HCT116 (cell line): ENCODE data around the gene C2orf76. TPM values are rescaled to one million over a fixed set of nuclear protein-coding genes. Genes with fewer than 3 reads are reported as not detected.

Source experiments
- ATAC-seq: fragments of 200-7000 bp; cut with Tn5 transposase; 2 replicates; pipeline ENCODE4 v1.9.1; 2020; ENCODE audit warnings: mild to moderate bottlenecking, moderate library complexity
- BruUV-seq: library from RNA; stranded (reverse); fragments of 400-500 nt; replicated peaks from 2 replicates; lab custom pipeline; 2021; lab: Mats Ljungman, UMichigan
- CTCF ChIA-PET: fragments of 300-600 bp; sonication (Branson Sonifier 250); formaldehyde crosslinking; loops from one replicate; lab custom pipeline; 2021; ENCODE audit warnings: antibody characterized with exemption; lab: Charles Lee
- POLR2A ChIA-PET: fragments of 300-600, 350-600 bp; sonication (Branson Sonifier 250); formaldehyde crosslinking; loops from one replicate; lab custom pipeline; 2021; ENCODE audit warnings: antibody characterized with exemption; lab: Charles Lee
- RAD21 ChIA-PET, 2 experiments: fragments of 300-600 bp; sonication (Branson Sonifier 250); formaldehyde crosslinking; loops; one replicate each; lab custom pipeline; 2023; ENCODE audit warnings: low total read pairs in 2 of 2; ENCODE audit not compliant: uncharacterized antibody in 2 of 2, unreplicated experiment in 2 of 2, low non-redundant PET in 1 of 2; lab: Charles Lee
- DNase-seq: peaks from one replicate; pipeline ENCODE4 v3.0.0-alpha.2; 2010; ENCODE audit warnings: low read depth, low spot score
- H2AFZ ChIP-seq: fragments of 200-600 bp; shearing (Covaris generic), sonication (generic); 2 replicates; pipeline ENCODE4 v1.6.1; 2017; ENCODE audit warnings: low read depth, mixed run types, mixed read lengths, antibody characterized with exemption, low read length; ENCODE audit not compliant: poor library complexity, severe bottlenecking
- H3K27ac ChIP-seq: 2 replicates; pipeline ENCODE4 v1.5.1; 2012; ENCODE audit warnings: low read depth, low read length
- H3K27me3 ChIP-seq: fragments of 200-600 bp; sonication (generic); 2 replicates; pipeline ENCODE4 v1.6.1; 2016; ENCODE audit warnings: mixed run types, low read length, mixed read lengths; ENCODE audit not compliant: insufficient read depth
- H3K36me3 ChIP-seq, 2 experiments: fragments of 200-500 bp in 1 of 2; fragments of 200-600 bp in 1 of 2; sonication (Bioruptor generic) in 1 of 2; sonication (generic) in 1 of 2; 2 replicates each; pipeline versions ENCODE4 v1.5.1 to v1.6.1; 2014 to 2016; ENCODE audit warnings: low read length in 2 of 2, inconsistent platforms in 1 of 2, mixed read lengths in 1 of 2, mixed run types in 1 of 2; ENCODE audit not compliant: insufficient read depth in 2 of 2, control insufficient read depth in 1 of 2
- H3K4me1 ChIP-seq, 2 experiments: fragments of 200-600 bp in 1 of 2; sonication (generic) in 1 of 2; 2 replicates each; pipeline versions ENCODE4 v1.5.1 to v1.6.1; 2012 to 2017; ENCODE audit warnings: low read length in 2 of 2, inconsistent platforms in 1 of 2, mild to moderate bottlenecking in 1 of 2, mixed read lengths in 1 of 2, mixed run types in 1 of 2, moderate library complexity in 1 of 2; ENCODE audit not compliant: insufficient read depth in 2 of 2, control insufficient read depth in 1 of 2
- H3K4me2 ChIP-seq: fragments of 200-600 bp; sonication (generic); 2 replicates; pipeline ENCODE4 v1.6.1; 2017; ENCODE audit warnings: mixed run types, low read length, mixed read lengths
- H3K4me3 ChIP-seq, 2 experiments: fragments of 200-600 bp in 1 of 2; sonication (generic) in 1 of 2; replicated peaks in 1 of 2; 2 replicates each; pipeline ENCODE4 v1.5.1; 2011 to 2016; ENCODE audit warnings: low read length in 2 of 2, control low read depth in 1 of 2, low read depth in 1 of 2, mild to moderate bottlenecking in 1 of 2, mixed read lengths in 1 of 2, mixed run types in 1 of 2
- H3K79me2 ChIP-seq: fragments of 200-600 bp; sonication (generic); 2 replicates; pipeline ENCODE4 v1.6.1; 2017; ENCODE audit warnings: mild to moderate bottlenecking, mixed run types, low read length, moderate library complexity, mixed read lengths; ENCODE audit not compliant: insufficient read depth
- H3K9ac ChIP-seq: fragments of 200-600 bp; sonication (generic); 2 replicates; pipeline ENCODE4 v1.6.1; 2016; ENCODE audit warnings: low read length, mixed read lengths
- H3K9me2 ChIP-seq: fragments of 200-600 bp; sonication (generic), shearing (Covaris generic); 2 replicates; pipeline ENCODE4 v1.6.1; 2017; ENCODE audit warnings: mixed run types, mild to moderate bottlenecking, moderate library complexity; ENCODE audit not compliant: insufficient read depth
- H3K9me3 ChIP-seq, 2 experiments: fragments of 200-500 bp in 1 of 2; fragments of 200-600 bp in 1 of 2; sonication (Bioruptor generic) in 1 of 2; sonication (generic) in 1 of 2; 2 replicates each; pipeline ENCODE4 v1.6.1; 2014 to 2017; ENCODE audit warnings: low read length in 2 of 2, mixed read lengths in 2 of 2, inconsistent platforms in 1 of 2, low read depth in 1 of 2, mild to moderate bottlenecking in 1 of 2, mixed run types in 1 of 2, moderate library complexity in 1 of 2; ENCODE audit not compliant: control insufficient read depth in 1 of 2, insufficient read depth in 1 of 2
- H4K20me1 ChIP-seq: fragments of 200-600 bp; sonication (generic), shearing (Covaris generic); 2 replicates; pipeline ENCODE4 v1.6.1; 2017; ENCODE audit warnings: mixed run types, mild to moderate bottlenecking, moderate library complexity; ENCODE audit not compliant: insufficient read depth
- EGR1 ChIP-seq: IDR thresholded peaks from 2 replicates; pipeline ENCODE4 v1.6.1; 2012; ENCODE audit warnings: low read depth
- JUND ChIP-seq: IDR thresholded peaks from 2 replicates; pipeline ENCODE4 v1.6.1; 2012
- POLR2A ChIP-seq: IDR thresholded peaks from 2 replicates; pipeline ENCODE4 v1.7.0; 2011; ENCODE audit warnings: borderline replicate concordance; ENCODE audit not compliant: insufficient read depth, insufficient read length; ENCODE audit errors: extremely low read depth
- RAD21 ChIP-seq: IDR thresholded peaks from 2 replicates; pipeline ENCODE4 v1.6.1; 2012; ENCODE audit warnings: low read depth, mild to moderate bottlenecking
- TCF7L2 ChIP-seq: IDR thresholded peaks from 2 replicates; pipeline ENCODE4 v1.7.0; 2011; ENCODE audit warnings: borderline replicate concordance, inconsistent platforms; ENCODE audit not compliant: insufficient read depth, insufficient read length; ENCODE audit errors: extremely low read depth
- YY1 ChIP-seq: IDR thresholded peaks from 2 replicates; pipeline ENCODE4 v1.6.1; 2011; ENCODE audit warnings: low read length, low read depth, moderate library complexity, mild to moderate bottlenecking; ENCODE audit not compliant: insufficient replicate concordance; ENCODE audit errors: extremely low read depth
- intact Hi-C: fragments of 100-400 bp; cut with micrococcal nuclease; formaldehyde crosslinking; loops from 2 replicates; pipeline ENCODE4 v1.10.0; 2022
- total RNA-seq: library from RNA; stranded (reverse); gene quantifications from one replicate; pipeline ENCODE4 v1.2.1, GENCODE V29; 2021; ENCODE audit not compliant: unreplicated experiment
- TF ChIP-seq, protein P1 (sequence below): IDR thresholded peaks from 2 replicates; pipeline ENCODE4 v1.6.1; 2012; ENCODE audit warnings: low read depth
- TF ChIP-seq, protein P2 (sequence below): IDR thresholded peaks from 2 replicates; pipeline ENCODE4 v1.6.1; 2012
- TF ChIP-seq, protein P3 (sequence below), 3 experiments: fragments of 200-600 bp in 1 of 3; sonication (generic) in 1 of 3; IDR thresholded peaks in 2 of 3; conservative IDR thresholded peaks in 1 of 3; 2 replicates each; pipeline ENCODE4 v1.5.1; 2012 to 2017; ENCODE audit warnings: low read depth in 2 of 3, low read length in 2 of 3, antibody characterized with exemption in 1 of 3, borderline replicate concordance in 1 of 3, control low read depth in 1 of 3, mild to moderate bottlenecking in 1 of 3, mixed read lengths in 1 of 3, mixed run types in 1 of 3, moderate library complexity in 1 of 3; ENCODE audit not compliant: insufficient read depth in 1 of 3

The C2orf76 gene
- total RNA-seq, 1 experiment from 2014 or later = 10.5 TPM

DNA sequence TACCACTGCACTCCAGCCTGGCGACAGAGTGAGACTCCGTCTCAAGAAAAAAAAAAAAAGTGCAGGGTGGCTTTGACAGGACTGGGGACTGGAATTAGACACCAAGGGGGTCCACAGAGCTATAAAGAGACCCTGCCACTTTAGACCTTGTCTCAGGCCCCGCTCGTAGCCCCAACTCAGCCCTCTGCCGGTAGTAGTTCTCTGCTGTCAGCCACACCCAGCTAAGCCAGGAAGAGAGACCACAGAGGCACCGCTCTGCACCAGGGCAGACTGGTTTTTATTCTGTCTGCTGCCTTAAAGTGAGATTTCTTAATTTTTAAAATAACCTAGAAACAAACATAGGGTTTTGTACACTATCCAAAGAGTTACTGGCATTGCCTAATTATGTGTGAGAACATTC lies 77.0 kb downstream of the C2orf76 start:
- TF ChIP-seq, protein P1, sequence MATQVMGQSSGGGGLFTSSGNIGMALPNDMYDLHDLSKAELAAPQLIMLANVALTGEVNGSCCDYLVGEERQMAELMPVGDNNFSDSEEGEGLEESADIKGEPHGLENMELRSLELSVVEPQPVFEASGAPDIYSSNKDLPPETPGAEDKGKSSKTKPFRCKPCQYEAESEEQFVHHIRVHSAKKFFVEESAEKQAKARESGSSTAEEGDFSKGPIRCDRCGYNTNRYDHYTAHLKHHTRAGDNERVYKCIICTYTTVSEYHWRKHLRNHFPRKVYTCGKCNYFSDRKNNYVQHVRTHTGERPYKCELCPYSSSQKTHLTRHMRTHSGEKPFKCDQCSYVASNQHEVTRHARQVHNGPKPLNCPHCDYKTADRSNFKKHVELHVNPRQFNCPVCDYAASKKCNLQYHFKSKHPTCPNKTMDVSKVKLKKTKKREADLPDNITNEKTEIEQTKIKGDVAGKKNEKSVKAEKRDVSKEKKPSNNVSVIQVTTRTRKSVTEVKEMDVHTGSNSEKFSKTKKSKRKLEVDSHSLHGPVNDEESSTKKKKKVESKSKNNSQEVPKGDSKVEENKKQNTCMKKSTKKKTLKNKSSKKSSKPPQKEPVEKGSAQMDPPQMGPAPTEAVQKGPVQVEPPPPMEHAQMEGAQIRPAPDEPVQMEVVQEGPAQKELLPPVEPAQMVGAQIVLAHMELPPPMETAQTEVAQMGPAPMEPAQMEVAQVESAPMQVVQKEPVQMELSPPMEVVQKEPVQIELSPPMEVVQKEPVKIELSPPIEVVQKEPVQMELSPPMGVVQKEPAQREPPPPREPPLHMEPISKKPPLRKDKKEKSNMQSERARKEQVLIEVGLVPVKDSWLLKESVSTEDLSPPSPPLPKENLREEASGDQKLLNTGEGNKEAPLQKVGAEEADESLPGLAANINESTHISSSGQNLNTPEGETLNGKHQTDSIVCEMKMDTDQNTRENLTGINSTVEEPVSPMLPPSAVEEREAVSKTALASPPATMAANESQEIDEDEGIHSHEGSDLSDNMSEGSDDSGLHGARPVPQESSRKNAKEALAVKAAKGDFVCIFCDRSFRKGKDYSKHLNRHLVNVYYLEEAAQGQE = no peak
- TF ChIP-seq RAD21 (no peak), POLR2A (no peak), YY1 (no peak), TCF7L2 (no peak), EGR1 (no peak), JUND (no peak)
- TF ChIP-seq, protein P2, sequence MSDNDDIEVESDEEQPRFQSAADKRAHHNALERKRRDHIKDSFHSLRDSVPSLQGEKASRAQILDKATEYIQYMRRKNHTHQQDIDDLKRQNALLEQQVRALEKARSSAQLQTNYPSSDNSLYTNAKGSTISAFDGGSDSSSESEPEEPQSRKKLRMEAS = no peak
- TF ChIP-seq, protein P3, sequence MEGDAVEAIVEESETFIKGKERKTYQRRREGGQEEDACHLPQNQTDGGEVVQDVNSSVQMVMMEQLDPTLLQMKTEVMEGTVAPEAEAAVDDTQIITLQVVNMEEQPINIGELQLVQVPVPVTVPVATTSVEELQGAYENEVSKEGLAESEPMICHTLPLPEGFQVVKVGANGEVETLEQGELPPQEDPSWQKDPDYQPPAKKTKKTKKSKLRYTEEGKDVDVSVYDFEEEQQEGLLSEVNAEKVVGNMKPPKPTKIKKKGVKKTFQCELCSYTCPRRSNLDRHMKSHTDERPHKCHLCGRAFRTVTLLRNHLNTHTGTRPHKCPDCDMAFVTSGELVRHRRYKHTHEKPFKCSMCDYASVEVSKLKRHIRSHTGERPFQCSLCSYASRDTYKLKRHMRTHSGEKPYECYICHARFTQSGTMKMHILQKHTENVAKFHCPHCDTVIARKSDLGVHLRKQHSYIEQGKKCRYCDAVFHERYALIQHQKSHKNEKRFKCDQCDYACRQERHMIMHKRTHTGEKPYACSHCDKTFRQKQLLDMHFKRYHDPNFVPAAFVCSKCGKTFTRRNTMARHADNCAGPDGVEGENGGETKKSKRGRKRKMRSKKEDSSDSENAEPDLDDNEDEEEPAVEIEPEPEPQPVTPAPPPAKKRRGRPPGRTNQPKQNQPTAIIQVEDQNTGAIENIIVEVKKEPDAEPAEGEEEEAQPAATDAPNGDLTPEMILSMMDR (IDR thresholded peaks at IDR 0.05 in 2 of 3, conservative IDR thresholded peaks at IDR 0.05 in 1 of 3; ENCODE audit: borderline replicate concordance in 1 of 3, insufficient read depth in 1 of 3, low read depth in 2 of 3, low read length in 2 of 3) = no peak
- TF ChIP-seq, all 23 proteins: peak for 0
- ChIA-PET CTCF (no interaction called here), POLR2A (interaction anchor here (0.6 kb wide), 1 partner anchor 80 kb away, joined by 3 read pairs; no protein-coding TSS in a partner anchor), RAD21 (no interaction called here)
- Histone ChIP-seq H4K20me1 (no peaks in the 10 kb centered on the region), H3K9ac (no peak overlapping the region), H3K36me3 (no peaks in the 10 kb centered on the region), H3K4me2 (no peak overlapping the region), H2AFZ (no peak overlapping the region), H3K9me2 (no peaks in the 10 kb centered on the region), H3K27ac (no peak overlapping the region), H3K4me1 (peaks cover 0 to 9% of the 10 kb centered on the region in 2 experiments; a peak in 1 of 4 replicates), H3K27me3 (no peaks in the 10 kb centered on the region), H3K9me3 (no peaks in the 10 kb centered on the region), H3K79me2 (no peaks in the 10 kb centered on the region), H3K4me3 (no peak overlapping the region)
- ATAC-seq (no peak), DNase-seq (no peak)
- intact Hi-C loops = loop anchor here (10.0 kb wide), 1 partner anchor 185 kb away; no protein-coding TSS in a partner anchor
- BruUV-seq = no TSS peak
